ENCODE data around the gene HGS.

Gene HGS

GRCh38 chr17:81715872-81716673 lies 32.3 kb downstream of the HGS start:
- in situ Hi-C loops (cut with MboI; ENCODE audit: low sequenced_read_pairs, unreplicated experiment), result no loop called here
- TF ChIP-seq CTCF (IDR thresholded peaks at IDR 0.05; ENCODE audit: borderline replicate concordance, control extremely low read depth, extremely low read depth, insufficient read depth, missing control alignments), result no peak
- DNase-seq (ENCODE audit: low spot score), result no peak

DNA sequence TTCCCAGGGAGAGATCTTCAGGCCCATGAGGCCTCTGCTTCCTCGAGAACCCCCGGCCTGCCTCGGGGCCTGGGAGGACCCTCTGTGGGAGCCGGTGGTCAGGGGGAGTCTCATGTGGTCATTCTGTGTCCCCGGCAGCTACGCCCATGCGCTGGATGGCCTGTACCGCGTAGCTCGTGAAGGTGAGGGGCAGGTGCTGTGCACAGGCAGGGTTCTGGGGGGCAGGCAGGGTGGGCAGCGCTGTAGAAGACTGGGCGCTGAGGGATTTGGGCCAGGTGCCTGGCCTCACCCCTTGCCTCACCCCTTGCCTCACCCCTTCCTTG lies 32.8 kb downstream of the HGS start:
- no peak for TF ChIP-seq CTCF (IDR thresholded peaks at IDR 0.05; ENCODE audit: borderline replicate concordance, control extremely low read depth, extremely low read depth, insufficient read depth, missing control alignments)
- no peak for DNase-seq (ENCODE audit: low spot score)
- in situ Hi-C loops (cut with MboI; ENCODE audit: low sequenced_read_pairs, unreplicated experiment), result no loop called here

- DNase-seq (ENCODE audit: low spot score), result no peak
- in situ Hi-C loops (cut with MboI; ENCODE audit: low sequenced_read_pairs, unreplicated experiment), result no loop called here
- no peak for TF ChIP-seq CTCF (IDR thresholded peaks at IDR 0.05; ENCODE audit: borderline replicate concordance, control extremely low read depth, extremely low read depth, insufficient read depth, missing control alignments)
Measured at GRCh38 chr17:81717049-81717765, 33.4 kb downstream of the HGS start.

DNA sequence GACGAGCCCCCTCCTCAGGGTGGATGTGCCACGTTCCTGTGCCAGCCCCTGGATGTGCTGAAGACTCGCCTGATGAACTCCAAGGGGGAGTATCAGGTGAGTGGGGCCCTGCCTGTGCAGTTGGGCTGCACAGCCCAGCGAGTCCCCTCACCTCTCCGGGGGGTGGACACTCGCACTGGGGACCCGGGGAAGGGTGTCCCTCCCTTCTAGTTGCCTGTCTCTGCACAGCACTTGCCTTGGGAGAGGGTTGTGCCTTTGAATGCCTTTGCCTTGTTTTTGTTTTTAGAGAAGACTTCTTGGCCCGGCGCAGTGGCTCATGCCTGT lies 33.9 kb downstream of the HGS start:
- no peak for TF ChIP-seq CTCF (IDR thresholded peaks at IDR 0.05; ENCODE audit: borderline replicate concordance, control extremely low read depth, extremely low read depth, insufficient read depth, missing control alignments)
- no peak for DNase-seq (ENCODE audit: low spot score)
- in situ Hi-C loops (cut with MboI; ENCODE audit: low sequenced_read_pairs, unreplicated experiment), result no loop called here

DNA sequence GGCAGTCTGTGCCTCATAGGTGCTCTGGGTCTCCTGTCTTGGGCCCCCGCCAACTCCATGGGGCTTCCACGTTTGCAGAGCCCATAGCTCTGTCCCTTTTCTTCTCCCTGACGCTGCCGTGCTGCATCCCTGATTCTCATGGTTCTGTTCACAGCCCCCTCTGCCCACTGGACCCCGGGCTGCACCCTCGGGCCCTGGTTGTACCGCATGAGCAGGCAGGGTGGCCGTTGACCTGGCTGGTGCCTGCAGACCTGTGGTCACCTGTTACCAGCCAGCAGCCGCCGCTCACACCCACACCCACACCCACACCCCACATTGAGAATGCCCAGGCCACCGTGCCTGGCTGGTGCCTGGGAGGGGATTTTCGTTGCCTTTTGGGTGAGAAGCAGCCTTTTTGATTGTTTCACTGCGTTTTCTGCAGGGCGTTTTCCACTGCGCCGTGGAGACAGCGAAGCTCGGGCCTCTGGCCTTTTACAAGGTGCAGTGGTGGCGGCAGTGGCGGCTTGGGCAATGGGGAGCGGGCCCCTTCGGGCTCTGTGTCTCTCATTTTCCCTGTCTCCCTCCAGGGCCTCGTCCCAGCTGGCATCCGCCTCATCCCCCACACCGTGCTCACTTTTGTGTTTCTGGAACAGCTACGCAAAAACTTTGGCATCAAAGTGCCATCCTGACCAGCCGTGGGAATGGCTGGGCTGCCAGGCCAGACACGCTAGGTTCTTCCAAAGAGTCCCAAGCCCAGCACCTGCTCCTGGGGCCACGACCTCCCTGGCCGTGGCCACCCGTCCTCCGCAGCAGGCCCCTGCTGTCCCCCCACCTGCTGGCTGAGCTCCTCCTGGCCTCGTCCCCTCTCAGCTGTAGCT lies 35.8 kb downstream of the HGS start:
- in situ Hi-C loops (cut with MboI; ENCODE audit: low sequenced_read_pairs, unreplicated experiment), result no loop called here
- DNase-seq (ENCODE audit: low spot score), result no peak
- TF ChIP-seq CTCF (IDR thresholded peaks at IDR 0.05; ENCODE audit: borderline replicate concordance, control extremely low read depth, extremely low read depth, insufficient read depth, missing control alignments), result no peak

DNA sequence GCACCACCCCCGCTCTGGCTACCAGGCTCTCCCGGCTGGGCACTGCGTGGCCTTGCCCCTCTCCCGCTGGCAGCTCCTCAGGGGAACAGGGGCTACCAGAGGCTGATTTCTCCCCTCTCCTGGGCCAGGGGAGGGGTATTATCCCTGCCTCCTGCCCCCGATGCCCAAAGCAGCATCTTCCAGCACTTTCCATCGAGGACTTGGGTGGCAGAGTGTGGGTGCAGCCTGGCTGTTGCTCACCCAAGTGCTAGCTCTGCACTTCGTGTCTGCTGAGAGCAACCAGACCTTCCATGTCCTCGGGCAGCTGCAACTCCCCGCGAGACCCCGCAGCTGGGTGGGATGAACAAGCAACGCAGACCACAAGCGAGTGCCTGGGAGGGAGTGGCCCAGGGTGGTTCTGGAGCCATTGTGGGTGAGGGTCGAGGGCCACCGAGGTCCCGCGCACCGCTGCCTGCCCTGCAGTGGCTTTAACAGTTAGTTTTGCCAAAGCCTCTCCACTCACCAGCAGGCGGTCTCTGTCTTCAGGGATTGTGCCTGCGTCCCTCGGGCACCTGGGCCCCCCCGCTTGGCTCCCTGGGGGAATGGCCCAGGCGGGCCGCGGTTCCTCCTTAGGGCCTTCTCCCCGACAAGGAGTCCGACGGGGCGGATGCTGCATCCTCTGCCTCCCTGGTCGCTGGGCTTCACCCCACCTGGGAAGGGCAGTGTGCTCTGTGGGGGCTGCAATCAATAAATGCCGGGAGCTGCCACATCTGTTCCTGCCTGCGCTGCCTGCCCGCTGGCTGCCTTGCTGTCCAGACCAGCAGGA lies 36.7 kb downstream of the HGS start:
- TF ChIP-seq CTCF (IDR thresholded peaks at IDR 0.05; ENCODE audit: borderline replicate concordance, control extremely low read depth, extremely low read depth, insufficient read depth, missing control alignments), result no peak
- no peak for DNase-seq (ENCODE audit: low spot score)
- in situ Hi-C loops (cut with MboI; ENCODE audit: low sequenced_read_pairs, unreplicated experiment), result no loop called here

Measured in GM13976 (cell line).